Esophagus squamous epithelium (tissue), 4 donors: ENCODE results near the gene SGMS1.

Experiments used
- CTCF ChIP-seq, 6 experiments: fragments of 450-650 bp in 4 of 6; fragments of 200-600 bp in 2 of 6; sonication (generic) in 2 of 6; IDR thresholded peaks; one replicate each; pipeline ENCODE4 v1.5.1; 2016 to 2019; ENCODE audit warnings: antibody characterized with exemption in 6 of 6, mild to moderate bottlenecking in 4 of 6, moderate library complexity in 4 of 6
- POLR2A ChIP-seq, 4 donors: fragments of 450-650 bp; IDR thresholded peaks; one replicate each; pipeline ENCODE4 v1.6.1; 2017; ENCODE audit warnings: antibody characterized with exemption in 4 of 4, mild to moderate bottlenecking in 4 of 4, moderate library complexity in 3 of 4

GRCh38 chr10:50586740-50587088, 37.0 kb downstream of the SGMS1 start:
- TF ChIP-seq CTCF (IDR thresholded peaks at IDR 0.05) (no peak), POLR2A (IDR thresholded peaks at IDR 0.05) (no peak)
